22Rv1 (cell line): ENCODE measurements around the gene ERVW-1.

Experiments used
- H3K27ac ChIP-seq: fragments of 450-650 bp; 2 replicates; pipeline ENCODE4 v1.5.1; 2017
- CTCF ChIP-seq: fragments of 450-650 bp; IDR thresholded peaks from 2 replicates; pipeline ENCODE4 v1.5.1; 2017; ENCODE audit warnings: mild to moderate bottlenecking
- ZFX ChIP-seq: fragments of 450-650 bp; IDR thresholded peaks from 2 replicates; pipeline ENCODE4 v1.6.1; 2017; ENCODE audit warnings: antibody characterized with exemption, borderline replicate concordance

The ERVW-1 gene

GRCh38 chr7:92433019-92433418 is 44.7 kb downstream of the ERVW-1 start:
- TF ChIP-seq CTCF, result no peak
- TF ChIP-seq ZFX, result no peak
- no peak overlapping the region for H3K27ac ChIP-seq

GRCh38 chr7:92432299-92432946 is 45.3 kb downstream of the ERVW-1 start:
- TF ChIP-seq ZFX (no peak), CTCF (no peak)
- no peak overlapping the region for H3K27ac ChIP-seq

DNA sequence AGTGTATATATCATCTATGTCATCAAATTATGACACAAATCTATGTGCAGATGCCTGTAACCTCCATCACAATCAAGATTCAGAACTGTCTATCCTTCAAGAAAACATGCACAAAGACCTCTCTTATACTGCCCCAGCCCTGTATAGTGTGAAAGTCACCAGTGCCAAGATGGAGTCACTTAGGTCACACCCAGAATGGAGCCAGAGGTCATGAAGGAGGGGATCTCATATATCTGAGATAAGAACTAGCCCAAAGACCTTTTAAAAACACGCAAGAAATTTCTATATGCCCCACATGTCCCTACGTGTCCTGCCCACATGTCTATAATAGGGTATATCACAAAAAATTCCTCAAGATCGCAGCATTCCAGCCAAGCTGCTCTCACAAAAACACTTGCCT is 50.6 kb downstream of the ERVW-1 start:
- no peak overlapping the region for H3K27ac ChIP-seq
- TF ChIP-seq CTCF, result no peak
- no peak for TF ChIP-seq ZFX

GRCh38 chr7:92425311-92425947 is 52.3 kb downstream of the ERVW-1 start:
- H3K27ac ChIP-seq, result no peak overlapping the region
- no peak for TF ChIP-seq ZFX
- TF ChIP-seq CTCF, result no peak

DNA sequence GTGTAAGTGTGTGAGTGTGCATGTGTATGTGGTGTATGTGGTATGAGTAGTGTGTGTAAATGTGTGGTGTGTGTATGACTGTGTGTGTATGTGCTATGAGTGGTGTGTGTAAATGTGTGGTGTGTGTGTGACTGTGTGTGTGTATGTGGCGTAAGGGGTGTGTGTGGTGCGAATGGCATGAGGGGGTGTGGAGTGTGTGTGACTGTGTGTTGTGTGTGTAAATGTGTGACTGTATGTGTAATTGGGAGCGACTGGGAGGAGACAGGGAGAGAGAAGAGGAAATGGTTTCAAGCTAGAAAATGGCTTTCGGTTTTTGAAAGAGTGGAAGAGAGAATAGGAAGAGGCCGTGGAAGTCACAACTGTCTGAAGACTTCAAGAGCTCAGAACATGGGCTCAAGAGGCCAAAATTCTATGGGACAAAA is 54.0 kb downstream of the ERVW-1 start:
- TF ChIP-seq ZFX (no peak), CTCF (no peak)
- H3K27ac ChIP-seq, result no peak overlapping the region

- H3K27ac ChIP-seq, result no peak overlapping the region
- no peak for TF ChIP-seq ZFX
- TF ChIP-seq CTCF, result no peak
These were observed 54.8 kb downstream of the ERVW-1 start for GRCh38 chr7:92422926-92423325.

DNA sequence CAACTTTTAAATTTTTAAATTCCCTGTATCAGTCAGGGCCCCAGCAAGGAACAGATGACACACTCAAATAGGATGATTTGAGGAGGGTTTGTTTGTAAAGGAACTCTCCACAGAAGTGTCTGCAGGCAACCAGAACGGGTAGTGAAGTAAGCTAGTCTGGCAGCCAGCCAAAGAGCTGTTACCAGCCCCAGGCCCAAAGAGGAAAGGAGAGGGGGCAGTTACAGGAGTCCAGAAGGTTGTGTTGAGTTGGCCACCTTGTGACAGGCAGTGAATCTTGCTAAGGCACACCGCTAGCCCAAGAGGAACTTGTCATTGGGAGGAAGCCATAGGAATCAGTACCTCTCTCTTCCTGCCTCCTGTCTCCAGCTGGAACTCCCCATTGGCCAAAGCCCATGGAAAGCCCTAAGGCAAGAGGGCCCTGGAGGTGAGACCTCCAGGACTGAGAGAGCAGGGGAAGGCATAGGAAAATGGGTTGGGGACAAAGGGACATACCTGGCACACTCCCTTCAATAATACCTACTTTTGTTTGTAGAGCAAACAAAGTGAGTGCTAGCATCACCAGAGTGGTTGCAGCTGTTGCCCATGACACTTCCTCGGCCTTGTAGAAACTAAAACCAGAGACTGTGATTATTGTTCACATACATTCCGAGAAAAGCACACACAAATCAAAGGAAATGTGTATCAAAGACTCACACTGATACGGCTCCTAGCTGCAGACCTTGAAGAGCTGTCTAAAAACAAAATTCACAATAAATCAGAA is 55.9 kb downstream of the ERVW-1 start:
- TF ChIP-seq ZFX, result no peak
- TF ChIP-seq CTCF, result no peak

More for the DNA sequence above, 55.9 kb downstream of the ERVW-1 start:
- no peak overlapping the region for H3K27ac ChIP-seq
